H1 (cell line): ENCODE results near the gene PVR. TPM values are rescaled to one million over a fixed set of nuclear protein-coding genes. Genes with fewer than 3 reads are reported as not detected.
"Not testable (repeated sequence)": the region's sequence is repeated elsewhere in the genome, so short reads cannot be mapped to it uniquely, and the experiment has no call there.

Experiments used
- CTCF ChIA-PET: fragments of 300-600 bp; sonication (Branson Sonifier 250); formaldehyde crosslinking; loops from one replicate; lab custom pipeline; 2021; ENCODE audit not compliant: partially characterized antibody; lab: Charles Lee
- POLR2A ChIA-PET: fragments of 300-600 bp; sonication (Branson Sonifier 250); formaldehyde crosslinking; loops from one replicate; lab custom pipeline; 2021; ENCODE audit warnings: inconsistent platforms; ENCODE audit not compliant: partially characterized antibody; lab: Charles Lee
- DNase-seq, 2 experiments: peaks; one replicate each; pipeline versions ENCODE4 v3.0.0 to v3.0.0-alpha.2; 2010 to 2022; ENCODE audit warnings: low spot score in 2 of 2, low read depth in 1 of 2, mixed read lengths in 1 of 2
- FAIRE-seq: peaks from 2 replicates; lab custom pipeline; 2011; peaks lifted over from hg19 to GRCh38; lab: Jason Lieb, UNC
- H2AFZ ChIP-seq: 2 replicates; pipeline ENCODE4 v1.8.1; 2012; ENCODE audit warnings: low read length, inconsistent platforms
- H2AK5ac ChIP-seq: 2 replicates; pipeline ENCODE4 v1.6.1; 2013; ENCODE audit warnings: low read depth, low read length
- H2BK120ac ChIP-seq: replicated peaks from 2 replicates; pipeline ENCODE3; 2013; ENCODE audit warnings: low read depth, low read length, inconsistent platforms
- H2BK12ac ChIP-seq: 2 replicates; pipeline ENCODE4 v1.6.1; 2013; ENCODE audit warnings: low read depth, low read length
- H2BK15ac ChIP-seq: 2 replicates; pipeline ENCODE4 v1.6.1; 2013; ENCODE audit warnings: low read length
- H2BK20ac ChIP-seq: 2 replicates; pipeline ENCODE4 v1.6.1; 2013; ENCODE audit warnings: low read length
- H2BK5ac ChIP-seq: 2 replicates; pipeline ENCODE4 v1.6.1; 2013; ENCODE audit warnings: low read depth, low read length
- H3K14ac ChIP-seq: 2 replicates; pipeline ENCODE4 v1.6.1; 2013; ENCODE audit warnings: inconsistent platforms; ENCODE audit not compliant: insufficient read length
- H3K18ac ChIP-seq: 2 replicates; pipeline ENCODE4 v1.6.1; 2013; ENCODE audit warnings: low read length; ENCODE audit errors: extremely low read depth
- H3K23ac ChIP-seq: 2 replicates; pipeline ENCODE4 v1.6.1; 2013; ENCODE audit warnings: inconsistent platforms; ENCODE audit not compliant: insufficient read length
- H3K23me2 ChIP-seq: 2 replicates; pipeline ENCODE4 v1.6.1; 2013; ENCODE audit warnings: low read depth, low read length
- H3K27ac ChIP-seq: 2 replicates; pipeline ENCODE4 v1.6.1; 2011; ENCODE audit warnings: low read depth, low read length, inconsistent platforms
- H3K27me3 ChIP-seq, 4 experiments: replicated peaks in 1 of 4; 1 replicate in 1 of 4; 2 replicates in 3 of 4; pipeline versions ENCODE4 v1.6.1 to v1.8.1; 2011 to 2013; ENCODE audit warnings: low read length in 3 of 4, mild to moderate bottlenecking in 3 of 4, inconsistent platforms in 2 of 4, mixed read lengths in 2 of 4, moderate library complexity in 1 of 4; ENCODE audit not compliant: control insufficient read depth in 3 of 4, insufficient read depth in 3 of 4; ENCODE audit errors: extremely low read depth in 1 of 4
- H3K36me3 ChIP-seq, 4 experiments: 2 replicates each; pipeline versions ENCODE4 v1.6.1 to v1.8.1; 2011 to 2013; ENCODE audit warnings: mild to moderate bottlenecking in 4 of 4, low read length in 3 of 4, moderate library complexity in 2 of 4, control low read depth in 1 of 4, inconsistent platforms in 1 of 4; ENCODE audit not compliant: insufficient read depth in 4 of 4, control insufficient read depth in 2 of 4
- H3K4ac ChIP-seq: replicated peaks from 2 replicates; pipeline ENCODE3; 2013; ENCODE audit warnings: low read length, low read depth, mixed read lengths, inconsistent platforms; ENCODE audit not compliant: insufficient read length
- H3K4me1 ChIP-seq, 4 experiments: replicated peaks in 1 of 4; 1 replicate in 1 of 4; 2 replicates in 3 of 4; pipeline versions ENCODE4 v1.6.1 to v1.8.1; 2011 to 2013; ENCODE audit warnings: low read length in 3 of 4, inconsistent platforms in 2 of 4, mixed read lengths in 1 of 4; ENCODE audit not compliant: insufficient read depth in 4 of 4, control insufficient read depth in 3 of 4
- H3K4me2 ChIP-seq, 2 experiments: 2 replicates each; pipeline versions ENCODE4 v1.6.1 to v1.8.1; 2011 to 2013; ENCODE audit warnings: low read depth in 2 of 2, low read length in 2 of 2, control low read depth in 1 of 2, inconsistent platforms in 1 of 2, mild to moderate bottlenecking in 1 of 2; ENCODE audit not compliant: insufficient read depth in 1 of 2
- H3K4me3 ChIP-seq, 4 experiments: fragments of 200-600, 300-600 bp in 1 of 4; sonication (generic), shearing (Covaris generic), sonication (Bioruptor Twin) in 1 of 4; 2 replicates each; pipeline versions ENCODE4 v1.5.1 to v1.8.1; 2011 to 2016; ENCODE audit warnings: low read length in 4 of 4, low read depth in 3 of 4, control low read depth in 2 of 4, inconsistent platforms in 2 of 4, mild to moderate bottlenecking in 2 of 4, mixed read lengths in 1 of 4, moderate library complexity in 1 of 4; ENCODE audit not compliant: insufficient read depth in 2 of 4; ENCODE audit errors: extremely low read depth in 1 of 4
- H3K56ac ChIP-seq: replicated peaks from 2 replicates; pipeline ENCODE3; 2013; ENCODE audit warnings: low read depth, mild to moderate bottlenecking, mixed read lengths, low read length, inconsistent platforms; ENCODE audit not compliant: insufficient read length
- H3K79me1 ChIP-seq: 2 replicates; pipeline ENCODE4 v1.6.1; 2013; ENCODE audit warnings: low read depth, low read length, control low read depth
- H3K79me2 ChIP-seq, 2 experiments: 2 replicates each; pipeline versions ENCODE4 v1.6.1 to v1.8.1; 2012 to 2013; ENCODE audit warnings: low read length in 2 of 2, mild to moderate bottlenecking in 2 of 2, inconsistent platforms in 1 of 2; ENCODE audit not compliant: insufficient read depth in 2 of 2, control insufficient read depth in 1 of 2
- H3K9ac ChIP-seq, 4 experiments: replicated peaks in 1 of 4; 1 replicate in 1 of 4; 2 replicates in 3 of 4; pipeline versions ENCODE4 v1.6.1 to v1.8.1; 2011 to 2013; ENCODE audit warnings: low read depth in 3 of 4, low read length in 3 of 4, control low read depth in 2 of 4, mild to moderate bottlenecking in 2 of 4, moderate library complexity in 2 of 4, inconsistent platforms in 1 of 4; ENCODE audit errors: extremely low read depth in 1 of 4
- H3K9me3 ChIP-seq, 2 experiments: 2 replicates each; pipeline versions ENCODE4 v1.6.1 to v1.8.1; 2012 to 2013; ENCODE audit warnings: mild to moderate bottlenecking in 2 of 2, moderate library complexity in 2 of 2, control low read depth in 1 of 2, inconsistent platforms in 1 of 2, low read depth in 1 of 2, low read length in 1 of 2, mixed read lengths in 1 of 2; ENCODE audit not compliant: insufficient read depth in 2 of 2
- H4K20me1 ChIP-seq, 2 experiments: replicated peaks in 1 of 2; 2 replicates each; pipeline versions ENCODE3 to v1.8.1; 2011 to 2013; ENCODE audit warnings: inconsistent platforms in 2 of 2, low read length in 2 of 2, mild to moderate bottlenecking in 1 of 2; ENCODE audit not compliant: insufficient read depth in 2 of 2, control insufficient read depth in 1 of 2
- H4K5ac ChIP-seq: 2 replicates; pipeline ENCODE4 v1.6.1; 2013; ENCODE audit warnings: low read length, low read depth, mixed read lengths, inconsistent platforms; ENCODE audit not compliant: insufficient read length
- H4K8ac ChIP-seq: 2 replicates; pipeline ENCODE4 v1.8.0; 2013; ENCODE audit warnings: mild to moderate bottlenecking, moderate library complexity, low read length, inconsistent platforms; ENCODE audit not compliant: insufficient read depth; ENCODE audit errors: extremely low read depth
- H4K91ac ChIP-seq: replicated peaks from 2 replicates; pipeline ENCODE3; 2013; ENCODE audit warnings: low read length, mixed read lengths, inconsistent platforms; ENCODE audit not compliant: insufficient read length
- KDM1A ChIP-seq: fragments of 200-600, 300-600 bp; sonication (generic); IDR thresholded peaks from 2 replicates; pipeline ENCODE4 v1.7.1; 2016; ENCODE audit warnings: mild to moderate bottlenecking, low read length, borderline replicate concordance
- WGBS, 2 experiments: shearing (Covaris generic) in 1 of 2; methylation state at CpG; one replicate each; pipeline versions ENCODE4 v1.1.6 to v1.1.7; 2013 to 2015; ENCODE audit warnings: low lambda C conversion rate in 2 of 2, mixed read lengths in 2 of 2, inconsistent platforms in 1 of 2, low coverage in 1 of 2, missing lambda C conversion rate in 1 of 2; ENCODE audit not compliant: insufficient replicate concordance in 2 of 2, insufficient coverage in 1 of 2, insufficient read length in 1 of 2; ENCODE audit errors: extremely low coverage in 1 of 2, missing lambda C conversion rate in 1 of 2; 5-methylcytosine and 5-hydroxymethylcytosine counted together
- polyA plus RNA-seq, 7 experiments: library from polyadenylated mRNA; depleted of rRNA in 3 of 7; stranded (reverse) in 5 of 7; unstranded in 2 of 7; fragments of >200 nt in 5 of 7; fragments of 200-250 nt in 2 of 7; gene quantifications; 1 replicate in 5 of 7; 2 replicates in 1 of 7; 4 replicates in 1 of 7; pipeline versions ENCODE4 v1.2.1 to v1.2.3, GENCODE V29; 2011 to 2013; ENCODE audit warnings: missing spikeins in 2 of 7, mixed read lengths in 2 of 7
- total RNA-seq: library from RNA; stranded (reverse); fragmentation: NEBNext Ultra II Directional; extraction: Animal tissue kit (Norgen Biotek cat#: 25700); gene quantifications from 2 replicates; pipeline ENCODE4 v1.2.1, GENCODE V29; 2021

PVR gene
- total and polyA plus RNA-seq, 2 of the 8 experiments (the other 6 are each of a cell fraction or from before 2014, with no cell fraction given) = 13.3 to 14.8 TPM

DNA sequence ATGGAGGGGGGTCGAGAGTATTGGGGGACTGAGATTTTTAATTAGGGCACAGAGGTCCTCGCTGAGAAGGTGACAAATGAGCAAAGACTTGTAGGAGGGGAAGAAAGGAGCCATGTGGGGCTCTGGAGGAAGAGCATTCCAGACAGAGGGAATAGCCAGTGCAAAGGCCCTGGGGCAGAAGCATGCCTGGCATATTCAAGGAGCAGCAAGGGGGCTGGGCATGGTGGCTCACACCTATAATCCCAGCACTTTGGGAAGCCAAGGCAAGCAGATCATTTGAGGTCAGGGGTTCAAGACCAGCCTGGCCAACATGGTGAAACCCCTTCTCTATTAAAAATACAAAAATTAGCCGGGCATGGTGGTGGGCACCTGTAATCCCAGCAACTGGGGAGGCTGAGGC is 40.7 kb downstream of the PVR start:
- H3K4ac ChIP-seq, H3K18ac ChIP-seq, H2AK5ac ChIP-seq, H3K14ac ChIP-seq, H3K4me3 ChIP-seq, H2BK120ac ChIP-seq, H4K5ac ChIP-seq, H3K9me3 ChIP-seq, H2BK15ac ChIP-seq, H2AFZ ChIP-seq, H3K56ac ChIP-seq, H3K9ac ChIP-seq, H3K23ac ChIP-seq, H4K91ac ChIP-seq, H3K36me3 ChIP-seq, H4K8ac ChIP-seq, H2BK12ac ChIP-seq, FAIRE-seq, H3K27me3 ChIP-seq, H2BK20ac ChIP-seq, H3K4me1 ChIP-seq, H3K79me1 ChIP-seq, H2BK5ac ChIP-seq, H3K79me2 ChIP-seq, H4K20me1 ChIP-seq, POLR2A ChIA-PET, H3K23me2 ChIP-seq, H3K27ac ChIP-seq, CTCF ChIA-PET, H3K4me2 ChIP-seq, DNase-seq: not testable (repeated sequence)
- 93 to 100% methylated on average over 1 to 3 of the region's 3 CpGs for WGBS, 2 experiments
- peak; percentile 76; the same call in 1 of the 2 replicates for TF ChIP-seq KDM1A
